HFFc6 (cell line): ENCODE results near the gene SEMA4G. TPM values are rescaled to one million over a fixed set of nuclear protein-coding genes. Genes with fewer than 3 reads are reported as not detected.
A peak's percentile ranks its signal among the peaks of the same experiment; 100 is the strongest.

Experiments used
- DNase-seq: peaks from one replicate; pipeline ENCODE4 v3.0.0-alpha.2; 2018
- H3K27ac Mint-ChIP-seq: 2 replicates; pipeline ENCODE4 v1.8.0; 2020; ENCODE audit warnings: mild to moderate bottlenecking, mixed read lengths
- H3K27me3 Mint-ChIP-seq: 2 replicates; pipeline ENCODE4 v1.8.0; 2021; ENCODE audit warnings: mild to moderate bottlenecking, moderate library complexity, mixed read lengths; ENCODE audit not compliant: insufficient read depth
- H3K36me3 Mint-ChIP-seq: 2 replicates; pipeline ENCODE4 v1.8.0; 2021; ENCODE audit warnings: low read depth, mixed read lengths
- H3K4me1 Mint-ChIP-seq: 2 replicates; pipeline ENCODE4 v1.8.0; 2020; ENCODE audit warnings: low read depth, mixed read lengths
- H3K4me3 Mint-ChIP-seq: 2 replicates; pipeline ENCODE4 v1.8.0; 2020; ENCODE audit warnings: mild to moderate bottlenecking, moderate library complexity, mixed read lengths
- H3K9me3 Mint-ChIP-seq: 2 replicates; pipeline ENCODE4 v1.8.0; 2020; ENCODE audit warnings: mild to moderate bottlenecking, mixed read lengths
- CTCF ChIP-seq: fragments of 200-600 bp; sonication (generic); IDR thresholded peaks from 2 replicates; pipeline ENCODE4 v1.5.0; 2021; ENCODE audit warnings: antibody characterized with exemption, mild to moderate bottlenecking
- total RNA-seq, 6 experiments: library from RNA; stranded (reverse); fragmentation: NEBNext Ultra II Directional; extraction: Animal tissue kit (Norgen Biotek cat#: 25700); gene quantifications; 2 replicates in 1 of 6; 3 replicates in 5 of 6; pipeline ENCODE4 v1.2.3, GENCODE V29; 2021

Gene SEMA4G
- total RNA-seq, 6 experiments from 2014 or later, result 1.2 to 2.2 (median 1.9) TPM

DNA sequence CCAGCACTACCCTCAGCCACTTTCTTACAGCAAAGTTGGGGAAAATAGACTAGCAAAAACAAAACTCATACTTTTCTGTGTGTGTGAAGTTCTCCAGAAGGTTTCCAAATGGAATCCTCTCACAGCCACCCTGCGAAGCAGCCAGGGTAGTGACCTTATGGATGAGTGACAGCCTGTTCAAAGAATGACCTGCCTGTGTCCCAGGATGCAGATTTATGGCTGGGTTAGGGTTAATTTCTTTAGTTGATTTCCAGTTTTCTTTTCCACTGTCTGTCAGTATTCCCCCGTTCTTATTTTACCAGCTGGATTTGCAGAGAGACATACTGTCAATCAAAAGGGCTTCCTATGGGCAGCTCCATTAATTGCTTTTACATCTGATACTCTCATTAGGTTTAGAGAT lies 2.4 kb upstream of the SEMA4G start:
- no peaks in the 10 kb centered on the region for H3K9me3 Mint-ChIP-seq

DNA sequence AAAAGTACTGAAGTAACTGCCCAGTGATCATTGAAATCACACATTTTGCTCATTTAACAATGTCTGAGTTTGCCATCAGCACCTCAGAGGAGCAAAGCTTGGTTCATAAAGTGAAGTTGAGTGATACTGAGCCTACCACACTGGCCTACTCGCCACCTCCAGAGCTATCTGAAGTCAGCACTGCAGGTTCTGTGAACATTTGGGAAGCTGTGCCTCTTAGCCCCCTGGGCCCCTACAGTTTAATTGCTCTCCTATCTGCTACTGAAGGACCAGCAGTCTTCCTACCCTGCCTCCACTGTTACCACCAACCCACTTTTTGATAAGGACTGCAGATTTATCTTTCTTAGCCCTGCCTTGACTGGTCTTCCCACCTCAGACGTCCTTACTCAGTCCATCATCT lies 2.0 kb upstream of the SEMA4G start:
- Mint-ChIP-seq H3K36me3 (peaks cover 5% of the 10 kb centered on the region; the same call in 1 of the 2 replicates), H3K4me1 (peaks cover 9% of the 10 kb centered on the region), H3K4me3 (no peak overlapping the region), H3K9me3 (no peaks in the 10 kb centered on the region), H3K27me3 (no peaks in the 10 kb centered on the region; the same call in 1 of the 2 replicates), H3K27ac (no peak overlapping the region)
- no peak for DNase-seq
- no peak for TF ChIP-seq CTCF

More for the DNA sequence above, 2.4 kb upstream of the SEMA4G start:
- TF ChIP-seq CTCF, result no peak
- Mint-ChIP-seq H3K4me3 (no peak overlapping the region), H3K4me1 (peaks cover 9% of the 10 kb centered on the region), H3K27me3 (no peaks in the 10 kb centered on the region; the same call in 1 of the 2 replicates), H3K36me3 (peaks cover 8% of the 10 kb centered on the region), H3K27ac (no peak overlapping the region)
- DNase-seq, result no peak

DNA sequence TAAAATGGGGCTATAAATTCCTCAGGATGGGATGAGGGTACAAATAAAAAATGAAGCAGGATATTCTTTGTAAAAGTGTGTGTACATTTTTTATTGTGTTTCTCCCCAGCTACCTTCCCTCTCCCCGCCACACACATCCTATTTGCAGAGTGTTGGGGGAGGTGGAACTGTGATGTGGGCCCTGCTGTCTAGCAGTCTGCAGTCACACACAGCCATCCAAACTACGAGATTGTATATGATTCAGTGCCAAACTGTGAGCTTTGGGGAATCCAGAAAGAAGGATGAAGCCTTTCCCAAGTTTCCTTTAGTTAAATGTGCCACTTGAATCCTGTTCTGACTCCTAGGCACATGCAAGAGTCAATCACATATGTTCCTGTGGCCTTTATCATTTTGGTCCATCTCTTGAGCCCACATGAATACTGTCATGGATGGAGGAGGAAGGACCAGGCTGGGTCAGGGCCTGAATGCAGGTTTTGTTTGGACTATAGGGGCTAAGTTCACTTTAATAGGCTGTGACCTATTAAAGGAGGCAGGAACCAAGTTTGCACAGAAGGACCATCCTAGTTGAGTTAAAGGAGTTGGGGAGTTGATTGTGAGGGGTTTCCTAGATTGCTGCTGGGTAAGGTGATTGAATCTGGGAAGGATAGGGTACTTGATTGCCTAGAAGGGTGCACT lies 1.1 kb upstream of the SEMA4G start:
- H3K4me3 Mint-ChIP-seq, result peak overlapping the region; percentile 81
- H3K4me1 Mint-ChIP-seq, result peaks cover 9% of the 10 kb centered on the region
- no peak overlapping the region for H3K27ac Mint-ChIP-seq
- TF ChIP-seq CTCF, result no peak
- no peak for DNase-seq
- no peaks in the 10 kb centered on the region for H3K9me3 Mint-ChIP-seq
- H3K36me3 Mint-ChIP-seq, result 0 out of 2 replicates have a peak, but pooled peaks cover 5% of the 10 kb centered on the region
- no peaks in the 10 kb centered on the region; the same call in 1 of the 2 replicates for H3K27me3 Mint-ChIP-seq

- H3K4me3 Mint-ChIP-seq, result peak overlapping the region; percentile 81
- no peaks in the 10 kb centered on the region for H3K9me3 Mint-ChIP-seq
- no peak for DNase-seq
- H3K27ac Mint-ChIP-seq, result no peak overlapping the region
- no peak for TF ChIP-seq CTCF
- H3K27me3 Mint-ChIP-seq, result no peaks in the 10 kb centered on the region; the same call in 1 of the 2 replicates
- H3K4me1 Mint-ChIP-seq, result peaks cover 9% of the 10 kb centered on the region
- H3K36me3 Mint-ChIP-seq, result 0 out of 2 replicates have a peak, but pooled peaks cover 5% of the 10 kb centered on the region
These were observed 479 bp upstream of the SEMA4G start for GRCh38 chr10:100968863-100969186.

DNA sequence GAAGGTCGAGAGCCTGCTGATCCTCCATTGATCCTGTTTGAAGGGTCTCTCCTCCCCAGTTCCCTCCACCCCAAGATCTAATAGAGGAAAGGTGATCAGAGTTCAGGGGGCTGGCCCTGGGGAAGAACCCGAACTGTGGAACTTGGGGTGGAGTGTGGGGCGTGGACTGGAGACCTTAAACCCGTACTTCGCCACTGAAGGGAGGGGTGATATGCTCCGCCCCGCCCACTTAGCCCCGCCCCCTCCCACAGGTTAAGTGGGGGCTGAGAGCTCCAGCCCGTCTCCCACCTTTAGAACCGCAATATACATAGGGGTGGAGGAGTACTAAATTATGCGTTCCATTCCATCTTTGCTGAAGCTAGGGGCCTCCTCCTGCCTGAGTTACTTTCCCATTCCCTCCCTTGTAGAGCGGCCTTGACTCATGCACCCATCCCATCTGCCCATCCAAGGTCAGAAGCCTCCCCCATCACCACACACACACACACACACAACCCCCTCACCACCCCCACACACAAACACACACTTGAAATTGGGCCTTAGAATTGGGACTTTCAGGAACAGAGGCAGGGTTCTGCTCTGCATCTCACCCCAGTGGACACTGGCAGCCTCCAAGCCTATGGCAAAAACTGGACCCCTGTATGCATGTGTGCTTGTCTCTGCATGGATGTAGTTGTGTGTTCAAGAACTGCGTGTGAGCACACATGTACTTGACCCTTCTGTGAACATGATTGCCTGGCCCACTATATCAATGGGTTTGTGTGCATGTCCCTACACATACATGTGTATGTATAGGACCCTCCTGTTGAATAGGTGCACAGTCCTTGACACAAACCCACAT lies 991 bp downstream of the SEMA4G start:
- no peak for TF ChIP-seq CTCF
- Mint-ChIP-seq H3K4me1 (peaks cover 9% of the 10 kb centered on the region), H3K9me3 (no peaks in the 10 kb centered on the region), H3K4me3 (peak overlapping the region; percentile 43; the same call in 1 of the 2 replicates), H3K27me3 (no peaks in the 10 kb centered on the region; the same call in 1 of the 2 replicates), H3K36me3 (0 out of 2 replicates have a peak, but pooled peaks cover 4% of the 10 kb centered on the region), H3K27ac (no peak overlapping the region)
- no peak for DNase-seq
